Measurements from ENCODE around the gene PCNX4. TPM values are rescaled to one million over a fixed set of nuclear protein-coding genes. Genes with fewer than 3 reads are reported as not detected.

The PCNX4 gene
- total RNA-seq, 1 experiment from 2014 or later: 48.4 TPM

GRCh38 chr14:60116181-60116580 is 24.5 kb downstream of the PCNX4 start:
- Histone ChIP-seq H3K4me2 (ENCODE audit: low read length) (no peak overlapping the region), H3K79me2 (ENCODE audit: insufficient read depth, low read length) (peaks cover 26% of the 10 kb centered on the region), H2AFZ (ENCODE audit: low read depth, low read length, poor library complexity, severe bottlenecking) (no peak overlapping the region), H3K36me3 (ENCODE audit: control insufficient read depth in 1 of 2, insufficient read depth in 2 of 2, low read length in 2 of 2) (peaks cover 16 to 24% of the 10 kb centered on the region in 2 experiments), H3K27me3 (ENCODE audit: insufficient read depth, low read length) (no peaks in the 10 kb centered on the region), H3K9me3 (ENCODE audit: control insufficient read depth in 1 of 2, insufficient read depth in 1 of 2, low read depth in 1 of 2, low read length in 2 of 2) (no peaks in the 10 kb centered on the region), H3K9me2 (ENCODE audit: insufficient read depth) (no peaks in the 10 kb centered on the region), H3K4me1 (ENCODE audit: control insufficient read depth in 1 of 2, insufficient read depth in 2 of 2, low read length in 2 of 2) (no peaks in the 10 kb centered on the region), H3K27ac (ENCODE audit: low read depth, low read length) (no peak overlapping the region), H3K4me3 (replicated peaks in 1 of 2; ENCODE audit: low read depth in 1 of 2, low read length in 2 of 2) (no peak overlapping the region), H4K20me1 (ENCODE audit: insufficient read depth) (peaks cover 9% of the 10 kb centered on the region), H3K9ac (ENCODE audit: low read length) (no peak overlapping the region)
- BruUV-seq (replicated peaks): no TSS peak
- RAD21 ChIA-PET (ENCODE audit: low non-redundant PET in 1 of 2, low total read pairs in 2 of 2, uncharacterized antibody in 2 of 2, unreplicated experiment in 2 of 2): no interaction called here
- POLR2A ChIA-PET: no interaction called here
- no peak for TF ChIP-seq REST (IDR thresholded peaks at IDR 0.05; ENCODE audit: low read depth)
- no peak for TF ChIP-seq SRF (IDR thresholded peaks at IDR 0.05; ENCODE audit: low read depth)
- no peak for TF ChIP-seq ATF3 (IDR thresholded peaks at IDR 0.05)
- TF ChIP-seq EGR1 (IDR thresholded peaks at IDR 0.05; ENCODE audit: low read depth): no peak
- no peak for TF ChIP-seq CTCF (IDR thresholded peaks at IDR 0.05 in 2 of 3, conservative IDR thresholded peaks at IDR 0.05 in 1 of 3; ENCODE audit: borderline replicate concordance in 1 of 3, insufficient read depth in 1 of 3, low read depth in 2 of 3, low read length in 2 of 3)
- no peak for TF ChIP-seq SIN3A (IDR thresholded peaks at IDR 0.05; ENCODE audit: low read depth)
- no peak for TF ChIP-seq POLR2AphosphoS5 (IDR thresholded peaks at IDR 0.05; ENCODE audit: low read depth, low read length)
- TF ChIP-seq JUND (IDR thresholded peaks at IDR 0.05): no peak
- no peak for TF ChIP-seq EZH2phosphoT487 (IDR thresholded peaks at IDR 0.05; ENCODE audit: borderline replicate concordance)
- TF ChIP-seq ELF1 (IDR thresholded peaks at IDR 0.05; ENCODE audit: borderline replicate concordance, low read depth): no peak
- TF ChIP-seq TCF7L2 (IDR thresholded peaks at IDR 0.05; ENCODE audit: borderline replicate concordance, extremely low read depth, insufficient read depth, insufficient read length): no peak
- no peak for TF ChIP-seq YY1 (IDR thresholded peaks at IDR 0.05; ENCODE audit: extremely low read depth, insufficient replicate concordance, low read depth, low read length)
- TF ChIP-seq MAX (IDR thresholded peaks at IDR 0.05): no peak
- TF ChIP-seq ZFX (IDR thresholded peaks at IDR 0.05): no peak
- TF ChIP-seq CBX3 (IDR thresholded peaks at IDR 0.05; ENCODE audit: low read depth): no peak
- TF ChIP-seq SP1 (IDR thresholded peaks at IDR 0.05; ENCODE audit: low read depth): no peak
- TF ChIP-seq CEBPB (IDR thresholded peaks at IDR 0.05; ENCODE audit: low read depth): no peak
- ATAC-seq (no peak), DNase-seq (ENCODE audit: low read depth, low spot score) (no peak)
- CTCF ChIA-PET: no interaction called here
- intact Hi-C loops (cut with micrococcal nuclease): no loop called here

Data from HCT116 (cell line).